Measurements from ENCODE around the gene SSX2IP. TPM values are rescaled to one million over a fixed set of nuclear protein-coding genes. Genes with fewer than 3 reads are reported as not detected.
"Not testable (repeated sequence)": the region's sequence is repeated elsewhere in the genome, so short reads cannot be mapped to it uniquely, and the experiment has no call there.

SSX2IP gene
- total RNA-seq, 2 donors from 2014 or later: 16.6 to 21.8 TPM

- H3K36me3 Mint-ChIP-seq (ENCODE audit: low read depth): peaks cover 7% of the 10 kb centered on the region
- Histone ChIP-seq H3K9ac (ENCODE audit: extremely low read depth, low read length, poor library complexity, severe bottlenecking) (no peak overlapping the region), H3K27me3 (ENCODE audit: control insufficient read depth, insufficient read depth, low read length, poor library complexity, severe bottlenecking) (no peaks in the 10 kb centered on the region), H3K27ac (ENCODE audit: low read depth, low read length) (no peak overlapping the region), H3K36me3 (ENCODE audit: control insufficient read depth, insufficient read depth, low read length) (peaks cover 20% of the 10 kb centered on the region), H3K4me3 (ENCODE audit: low read length) (no peak overlapping the region), H3K9me3 (ENCODE audit: control insufficient read depth, low read length) (no peaks in the 10 kb centered on the region), H3K4me1 (ENCODE audit: control insufficient read depth, insufficient read depth, low read length) (no peaks in the 10 kb centered on the region)
- no peak overlapping the region for H3K4me3 Mint-ChIP-seq
- no peaks in the 10 kb centered on the region for H3K9me3 Mint-ChIP-seq
- peaks cover 4% of the 10 kb centered on the region for H3K4me1 Mint-ChIP-seq
- 92% methylated on average over 2 of the region's 2 CpGs; no CpG with 5 or more reads in 1 of the 2 experiments for WGBS, 2 experiments (ENCODE audit: insufficient coverage in 1 of 2, insufficient read length in 1 of 2)
- no peaks in the 10 kb centered on the region for H3K27me3 Mint-ChIP-seq (ENCODE audit: insufficient read depth)
- H3K27ac Mint-ChIP-seq: no peak overlapping the region
- peak; percentile 57 for TF ChIP-seq CTCF (conservative IDR thresholded peaks at IDR 0.05)
- DNase-seq: no peak
Observed at GRCh38 chr1:84644472-84644871, 45.8 kb downstream of the SSX2IP start.

- 99 to 100% methylated on average over 2 to 6 of the region's 6 CpGs for WGBS, 2 experiments (ENCODE audit: insufficient coverage in 1 of 2, insufficient read length in 1 of 2)
- DNase-seq: no peak
- H3K27ac Mint-ChIP-seq: no peak overlapping the region
- no peak for TF ChIP-seq CTCF (conservative IDR thresholded peaks at IDR 0.05)
- H3K4me3 Mint-ChIP-seq: no peak overlapping the region
- H3K9ac ChIP-seq (ENCODE audit: extremely low read depth, low read length, poor library complexity, severe bottlenecking): no peak overlapping the region
- H3K36me3 ChIP-seq (ENCODE audit: control insufficient read depth, insufficient read depth, low read length): peaks cover 20% of the 10 kb centered on the region
- H3K9me3 Mint-ChIP-seq: no peaks in the 10 kb centered on the region
- H3K4me1 ChIP-seq (ENCODE audit: control insufficient read depth, insufficient read depth, low read length): no peaks in the 10 kb centered on the region
- H3K36me3 Mint-ChIP-seq (ENCODE audit: low read depth): peaks cover 5% of the 10 kb centered on the region
- H3K27ac ChIP-seq (ENCODE audit: low read depth, low read length): no peak overlapping the region
- no peak overlapping the region for H3K4me3 ChIP-seq (ENCODE audit: low read length)
- no peaks in the 10 kb centered on the region for H3K27me3 Mint-ChIP-seq (ENCODE audit: insufficient read depth)
- H3K27me3 ChIP-seq (ENCODE audit: control insufficient read depth, insufficient read depth, low read length, poor library complexity, severe bottlenecking): no peaks in the 10 kb centered on the region
- H3K9me3 ChIP-seq (ENCODE audit: control insufficient read depth, low read length): no peaks in the 10 kb centered on the region
- H3K4me1 Mint-ChIP-seq: no peaks in the 10 kb centered on the region
Observed at GRCh38 chr1:84643183-84643582, 47.1 kb downstream of the SSX2IP start.

- no peaks in the 10 kb centered on the region for H3K4me1 ChIP-seq (ENCODE audit: control insufficient read depth, insufficient read depth, low read length)
- H3K9me3 ChIP-seq (ENCODE audit: control insufficient read depth, low read length): no peaks in the 10 kb centered on the region
- H3K27ac Mint-ChIP-seq: no peak overlapping the region
- no peak overlapping the region for H3K9ac ChIP-seq (ENCODE audit: extremely low read depth, low read length, poor library complexity, severe bottlenecking)
- H3K4me3 Mint-ChIP-seq: no peak overlapping the region
- H3K27ac ChIP-seq (ENCODE audit: low read depth, low read length): no peak overlapping the region
- H3K4me1 Mint-ChIP-seq: no peaks in the 10 kb centered on the region
- TF ChIP-seq CTCF (conservative IDR thresholded peaks at IDR 0.05): no peak
- H3K4me3 ChIP-seq (ENCODE audit: low read length): no peak overlapping the region
- no peaks in the 10 kb centered on the region for H3K9me3 Mint-ChIP-seq
- peaks cover 17% of the 10 kb centered on the region for H3K36me3 ChIP-seq (ENCODE audit: control insufficient read depth, insufficient read depth, low read length)
- no peaks in the 10 kb centered on the region for H3K27me3 Mint-ChIP-seq (ENCODE audit: insufficient read depth)
- peaks cover 5% of the 10 kb centered on the region for H3K36me3 Mint-ChIP-seq (ENCODE audit: low read depth)
- H3K27me3 ChIP-seq (ENCODE audit: control insufficient read depth, insufficient read depth, low read length, poor library complexity, severe bottlenecking): no peaks in the 10 kb centered on the region
- DNase-seq: no peak
Observed at GRCh38 chr1:84642774-84643173, 47.5 kb downstream of the SSX2IP start.

- not testable (repeated sequence) for H3K27ac ChIP-seq (ENCODE audit: low read depth, low read length); H3K27me3 ChIP-seq (ENCODE audit: control insufficient read depth, insufficient read depth, low read length, poor library complexity, severe bottlenecking); H3K4me3 Mint-ChIP-seq; H3K4me1 ChIP-seq (ENCODE audit: control insufficient read depth, insufficient read depth, low read length); DNase-seq; H3K36me3 ChIP-seq (ENCODE audit: control insufficient read depth, insufficient read depth, low read length); H3K27ac Mint-ChIP-seq; H3K4me3 ChIP-seq (ENCODE audit: low read length); H3K9ac ChIP-seq (ENCODE audit: extremely low read depth, low read length, poor library complexity, severe bottlenecking); H3K9me3 ChIP-seq (ENCODE audit: control insufficient read depth, low read length); H3K9me3 Mint-ChIP-seq; H3K36me3 Mint-ChIP-seq (ENCODE audit: low read depth); H3K4me1 Mint-ChIP-seq; H3K27me3 Mint-ChIP-seq (ENCODE audit: insufficient read depth)
- WGBS, 2 experiments (ENCODE audit: insufficient coverage in 1 of 2, insufficient read length in 1 of 2): 93 to 97% methylated on average over 5 to 6 of the region's 6 CpGs
Observed at GRCh38 chr1:84639731-84640130, 50.5 kb downstream of the SSX2IP start.
